ENCODE results near the gene TNNI3. TPM values are rescaled to one million over a fixed set of nuclear protein-coding genes. Genes with fewer than 3 reads are reported as not detected.

TNNI3 gene
- total and polyA plus RNA-seq, 10 of the 15 experiments (the other 5 are each of a cell fraction or from before 2014, with no cell fraction given) = not detected

GRCh38 chr19:55106591-55106990 lies 50.9 kb downstream of the TNNI3 start:
- WGBS (ENCODE audit: insufficient coverage, insufficient replicate concordance, low lambda C conversion rate, missing lambda C conversion rate) = 86% methylated on average over 6 of the region's 6 CpGs
- H3K79me2 ChIP-seq (ENCODE audit: control insufficient read depth, insufficient read depth, low read length) = no peaks in the 10 kb centered on the region
- TF ChIP-seq CBX3 (IDR thresholded peaks at IDR 0.05; ENCODE audit: borderline replicate concordance, low read depth) (no peak), RFX5 (IDR thresholded peaks at IDR 0.05; ENCODE audit: low read depth, low read length) (no peak), KAT2A (conservative IDR thresholded peaks at IDR 0.05; ENCODE audit: control insufficient read depth, low read depth, low read length) (no peak)
- in situ Hi-C loops (cut with MboI) = no loop called here
- SMC1A ChIA-PET (ENCODE audit: uncharacterized antibody, unreplicated experiment) = no interaction called here
- H3K27me3 ChIP-seq (replicated peaks in 1 of 2; ENCODE audit: control insufficient read depth in 2 of 2, insufficient read depth in 2 of 2, low read length in 1 of 2) = no peaks in the 10 kb centered on the region
- ATAC-seq = no peak
- intact Hi-C loops (cut with micrococcal nuclease; ENCODE audit: unreplicated experiment) = no loop called here
- POLR2A ChIA-PET = no interaction called here
- no peak for FAIRE-seq
- H3K4me1 ChIP-seq (ENCODE audit: control insufficient read depth, insufficient read depth, low read length) = no peaks in the 10 kb centered on the region
- H3K9ac ChIP-seq (ENCODE audit: control insufficient read depth, insufficient read depth, low read length) = no peak overlapping the region
- H3K27ac ChIP-seq (ENCODE audit: control insufficient read depth, insufficient read depth) = no peak overlapping the region
- DNase-seq (ENCODE audit: low read depth, low spot score) = no peak
- CTCF ChIA-PET = interaction anchor here (1.4 kb wide), 1 partner anchor 18 kb away, joined by 4 read pairs; no protein-coding TSS in a partner anchor
- no peak overlapping the region for H3K4me3 ChIP-seq
- RAD21 ChIA-PET (ENCODE audit: unreplicated experiment) = no interaction called here
- no peak overlapping the region for H3K4me2 ChIP-seq (ENCODE audit: control insufficient read depth, insufficient read depth)
- BruUV-seq (replicated peaks) = no TSS peak
- peaks cover 5 to 6% of the 10 kb centered on the region in 2 experiments; a peak in 3 of 4 replicates for H3K36me3 ChIP-seq (ENCODE audit: control insufficient read depth in 2 of 2, insufficient read depth in 2 of 2, low read length in 1 of 2)
- H3K9me3 ChIP-seq (replicated peaks; ENCODE audit: control insufficient read depth, insufficient read depth, low read length) = no peaks in the 10 kb centered on the region; the same call in 2 of the 3 replicates
- H4K20me1 ChIP-seq (ENCODE audit: control insufficient read depth, insufficient read depth) = no peaks in the 10 kb centered on the region
- H2AFZ ChIP-seq (ENCODE audit: control insufficient read depth, low read depth, low read length) = no peak overlapping the region

GRCh38 chr19:55105237-55105636 lies 52.3 kb downstream of the TNNI3 start:
- in situ Hi-C loops (cut with MboI) = no loop called here
- no peak overlapping the region for H3K4me2 ChIP-seq (ENCODE audit: control insufficient read depth, insufficient read depth)
- ATAC-seq (no peak), DNase-seq (ENCODE audit: low read depth, low spot score) (no peak), FAIRE-seq (no peak)
- no peaks in the 10 kb centered on the region; the same call in 2 of the 3 replicates for H3K9me3 ChIP-seq (replicated peaks; ENCODE audit: control insufficient read depth, insufficient read depth, low read length)
- H3K36me3 ChIP-seq (ENCODE audit: control insufficient read depth in 2 of 2, insufficient read depth in 2 of 2, low read length in 1 of 2) = peaks cover 5 to 6% of the 10 kb centered on the region in 2 experiments; a peak in 2 of 4 replicates
- SMC1A ChIA-PET (ENCODE audit: uncharacterized antibody, unreplicated experiment) = no interaction called here
- WGBS (ENCODE audit: insufficient coverage, insufficient replicate concordance, low lambda C conversion rate, missing lambda C conversion rate) = 71% methylated on average over 2 of the region's 2 CpGs
- no TSS peak for BruUV-seq (replicated peaks)
- RAD21 ChIA-PET (ENCODE audit: unreplicated experiment) = no interaction called here
- H3K27me3 ChIP-seq (replicated peaks in 1 of 2; ENCODE audit: control insufficient read depth in 2 of 2, insufficient read depth in 2 of 2, low read length in 1 of 2) = no peaks in the 10 kb centered on the region
- no peaks in the 10 kb centered on the region for H3K79me2 ChIP-seq (ENCODE audit: control insufficient read depth, insufficient read depth, low read length)
- CTCF ChIA-PET = no interaction called here
- intact Hi-C loops (cut with micrococcal nuclease; ENCODE audit: unreplicated experiment) = no loop called here
- H3K4me3 ChIP-seq = no peak overlapping the region
- POLR2A ChIA-PET = no interaction called here
- H4K20me1 ChIP-seq (ENCODE audit: control insufficient read depth, insufficient read depth) = no peaks in the 10 kb centered on the region
- no peak overlapping the region for H3K27ac ChIP-seq (ENCODE audit: control insufficient read depth, insufficient read depth)
- no peaks in the 10 kb centered on the region for H3K4me1 ChIP-seq (ENCODE audit: control insufficient read depth, insufficient read depth, low read length)
- no peak overlapping the region for H3K9ac ChIP-seq (ENCODE audit: control insufficient read depth, insufficient read depth, low read length)
- no peak overlapping the region for H2AFZ ChIP-seq (ENCODE audit: control insufficient read depth, low read depth, low read length)
- TF ChIP-seq SMAD5 (IDR thresholded peaks at IDR 0.05; ENCODE audit: low read depth) (no peak), CHD2 (IDR thresholded peaks at IDR 0.05; ENCODE audit: borderline replicate concordance, low read depth, low read length) (no peak), NR2C2 (IDR thresholded peaks at IDR 0.05; ENCODE audit: borderline replicate concordance, control insufficient read depth, insufficient read length, low read depth) (no peak), SUZ12 (IDR thresholded peaks at IDR 0.05; ENCODE audit: unreplicated experiment) (no peak), ZNF384 (IDR thresholded peaks at IDR 0.05; ENCODE audit: borderline replicate concordance, low read depth, low read length) (no peak), KAT2A (conservative IDR thresholded peaks at IDR 0.05; ENCODE audit: control insufficient read depth, low read depth, low read length) (no peak), ZNF274 (IDR thresholded peaks at IDR 0.05; ENCODE audit: insufficient read depth, insufficient read length) (no peak), REST (IDR thresholded peaks at IDR 0.05; ENCODE audit: low read depth, low read length) (no peak), MAX (IDR thresholded peaks at IDR 0.05; ENCODE audit: low read depth, low read length) (no peak), HDAC2 (IDR thresholded peaks at IDR 0.05) (no peak)

Measured in GM12878 (cell line).